ENCODE data around the gene ACADS.
"Not testable (repeated sequence)": the region's sequence is repeated elsewhere in the genome, so short reads cannot be mapped to it uniquely, and the experiment has no call there.

Gene ACADS

GRCh38 chr12:120726510-120726793, 826 bp downstream of the ACADS start:
- no peak for DNase-seq (ENCODE audit: low read depth in 2 of 2, low spot score in 1 of 2)

- DNase-seq (ENCODE audit: low read depth in 2 of 2, low spot score in 1 of 2) = no peak
Measured at GRCh38 chr12:120726961-120727360, 1.3 kb downstream of the ACADS start.

GRCh38 chr12:120732198-120732597, 6.6 kb downstream of the ACADS start:
- DNase-seq (ENCODE audit: low read depth in 2 of 2, low spot score in 1 of 2) = not testable (repeated sequence)

- no peak for DNase-seq (ENCODE audit: low read depth in 2 of 2, low spot score in 1 of 2)
Measured at GRCh38 chr12:120733574-120733973, 7.9 kb downstream of the ACADS start.

GRCh38 chr12:120734210-120734609, 8.6 kb downstream of the ACADS start:
- no peak for DNase-seq (ENCODE audit: low read depth in 2 of 2, low spot score in 1 of 2)

GRCh38 chr12:120735181-120735580, 9.6 kb downstream of the ACADS start:
- DNase-seq (ENCODE audit: low read depth in 2 of 2, low spot score in 1 of 2) = no peak

- no peak for DNase-seq (ENCODE audit: low read depth in 2 of 2, low spot score in 1 of 2)
Measured at GRCh38 chr12:120736404-120737331, 11.0 kb downstream of the ACADS start.

GRCh38 chr12:120737557-120738251, 12.1 kb downstream of the ACADS start:
- no peak for DNase-seq (ENCODE audit: low read depth in 2 of 2, low spot score in 1 of 2)

- no peak for DNase-seq (ENCODE audit: low read depth in 2 of 2, low spot score in 1 of 2)
Measured at GRCh38 chr12:120738252-120739030, 12.8 kb downstream of the ACADS start.

- no peak for DNase-seq (ENCODE audit: low read depth in 2 of 2, low spot score in 1 of 2)
Measured at GRCh38 chr12:120739031-120739762, 13.6 kb downstream of the ACADS start.

- no peak for DNase-seq (ENCODE audit: low read depth in 2 of 2, low spot score in 1 of 2)
Measured at GRCh38 chr12:120739821-120740613, 14.4 kb downstream of the ACADS start.

GRCh38 chr12:120740871-120741270, 15.2 kb downstream of the ACADS start:
- no peak for DNase-seq (ENCODE audit: low read depth in 2 of 2, low spot score in 1 of 2)

- no peak for DNase-seq (ENCODE audit: low read depth in 2 of 2, low spot score in 1 of 2)
Measured at GRCh38 chr12:120741476-120742421, 16.1 kb downstream of the ACADS start.

- no peak for DNase-seq (ENCODE audit: low read depth in 2 of 2, low spot score in 1 of 2)
Measured at GRCh38 chr12:120744922-120745493, 19.4 kb downstream of the ACADS start.

- DNase-seq (ENCODE audit: low read depth in 2 of 2, low spot score in 1 of 2) = no peak
Measured at GRCh38 chr12:120748242-120748641, 22.6 kb downstream of the ACADS start.

GRCh38 chr12:120749256-120749655, 23.6 kb downstream of the ACADS start:
- no peak for DNase-seq (ENCODE audit: low read depth in 2 of 2, low spot score in 1 of 2)

- DNase-seq (ENCODE audit: low read depth in 2 of 2, low spot score in 1 of 2) = no peak
Measured at GRCh38 chr12:120750806-120751205, 25.2 kb downstream of the ACADS start.

GRCh38 chr12:120751389-120751788, 25.8 kb downstream of the ACADS start:
- no peak for DNase-seq (ENCODE audit: low read depth in 2 of 2, low spot score in 1 of 2)

- no peak for DNase-seq (ENCODE audit: low read depth in 2 of 2, low spot score in 1 of 2)
Measured at GRCh38 chr12:120754792-120755191, 29.2 kb downstream of the ACADS start.

Measured in stimulated activated CD8-positive, alpha-beta memory T cell treated with anti-CD3 and anti-CD28 coated beads, Interleukin-4, amount 100 ng/mL, for 1 hour (primary cell).